A673 (cell line): ENCODE measurements around the gene ETS2. TPM values are rescaled to one million over a fixed set of nuclear protein-coding genes. Genes with fewer than 3 reads are reported as not detected.

ENCODE experiments used
- Bru-seq: library from RNA; stranded (reverse); fragments of 400-500 nt; gene quantifications from one replicate; lab custom pipeline; 2021; lab: Mats Ljungman, UMichigan
- BruChase-seq, 2 experiments: library from RNA; stranded (reverse); fragments of 400-500 nt; gene quantifications; one replicate each; lab custom pipeline; 2021; lab: Mats Ljungman, UMichigan
- BruUV-seq: library from RNA; stranded (reverse); fragments of 400-500 nt; replicated peaks from 2 replicates; lab custom pipeline; 2021; lab: Mats Ljungman, UMichigan
- CTCF ChIA-PET: fragments of 300-600 bp; sonication (Branson Sonifier 250); formaldehyde crosslinking; loops from one replicate; lab custom pipeline; 2022; ENCODE audit warnings: antibody characterized with exemption; lab: Charles Lee
- POLR2A ChIA-PET: fragments of 300-600 bp; sonication (Branson Sonifier 250); formaldehyde crosslinking; loops from one replicate; lab custom pipeline; 2022; ENCODE audit warnings: antibody characterized with exemption; ENCODE audit not compliant: low non-redundant PET; lab: Charles Lee
- DNase-seq: peaks from one replicate; pipeline ENCODE4 v3.0.0-alpha.2; 2015; ENCODE audit warnings: low spot score
- H3K27ac ChIP-seq: fragments of 200-600 bp; sonication (generic); 2 replicates; pipeline ENCODE4 v1.5.1; 2016; ENCODE audit warnings: mixed run types, low read depth, mild to moderate bottlenecking, mixed read lengths, antibody characterized with exemption, low read length; ENCODE audit not compliant: poor library complexity, severe bottlenecking
- H3K27me3 ChIP-seq: fragments of 200-600 bp; sonication (generic); replicated peaks from 2 replicates; pipeline ENCODE4 v1.6.1; 2017; ENCODE audit warnings: mixed run types, low read depth, mild to moderate bottlenecking, mixed read lengths, antibody characterized with exemption, low read length; ENCODE audit not compliant: insufficient read depth, poor library complexity
- H3K36me3 ChIP-seq: fragments of 200-600 bp; sonication (generic); 2 replicates; pipeline ENCODE4 v1.6.1; 2016; ENCODE audit warnings: mixed run types, mild to moderate bottlenecking, mixed read lengths, antibody characterized with exemption, low read length; ENCODE audit not compliant: insufficient read depth, poor library complexity, severe bottlenecking
- H3K4me1 ChIP-seq: fragments of 200-600 bp; sonication (generic); 2 replicates; pipeline ENCODE4 v1.6.1; 2017; ENCODE audit warnings: mixed run types, mild to moderate bottlenecking, mixed read lengths, antibody characterized with exemption, low read length; ENCODE audit not compliant: insufficient read depth, poor library complexity, severe bottlenecking
- H3K4me3 ChIP-seq: fragments of 200-600 bp; sonication (generic); 2 replicates; pipeline ENCODE4 v1.5.1; 2016; ENCODE audit warnings: low read depth, mixed run types, mild to moderate bottlenecking, mixed read lengths, low read length; ENCODE audit not compliant: poor library complexity, severe bottlenecking
- H3K9me3 ChIP-seq: fragments of 200-600 bp; sonication (generic); 2 replicates; pipeline ENCODE4 v1.6.1; 2016; ENCODE audit warnings: mixed run types, low read depth, mild to moderate bottlenecking, mixed read lengths, antibody characterized with exemption, low read length; ENCODE audit not compliant: poor library complexity, severe bottlenecking
- EZH2 ChIP-seq: fragments of 200-600 bp; sonication (generic); IDR thresholded peaks from 2 replicates; pipeline ENCODE4 v1.6.1; 2017; ENCODE audit warnings: borderline replicate concordance, low read depth, mild to moderate bottlenecking, mixed read lengths, antibody characterized with exemption, low read length; ENCODE audit not compliant: poor library complexity, severe bottlenecking
- intact Hi-C: fragments of 100-400 bp; cut with micrococcal nuclease; formaldehyde crosslinking; loops from one replicate; pipeline ENCODE4 v1.10.0; 2022; ENCODE audit not compliant: unreplicated experiment
- long read RNA-seq: library from polyadenylated mRNA; stranded (forward); transcript quantifications from one replicate; pipeline ENCODE4 v2.0.0, GENCODE V29; 2022
- total RNA-seq: library from RNA; stranded (reverse); gene quantifications from 2 replicates; pipeline ENCODE4 v1.2.3, GENCODE V29; 2021
- TF ChIP-seq, protein P1 (sequence below): fragments of 300-800, 200-600 bp; sonication (generic); conservative IDR thresholded peaks from 2 replicates; pipeline ENCODE4 v1.5.1; 2017; ENCODE audit warnings: low read depth, mild to moderate bottlenecking, antibody characterized with exemption, low read length, moderate library complexity, mixed read lengths

Gene ETS2
- total RNA-seq (35.1 and 45.6 TPM in 2 replicates), Bru-seq, nascent RNA (percentile 92 among the genes with signal in this experiment), BruChase-seq, experiment 1, labeled RNA remaining after a 2-hour chase (percentile 90 among the genes with signal in this experiment), BruChase-seq, experiment 2, labeled RNA remaining after a 6-hour chase (percentile 73 among the genes with signal in this experiment)
- long read RNA-seq, transcript ETS2-202 (10 exons, 3,766 nt) = major isoform, 46 of 68 reads
- long read RNA-seq, partial matches to known transcripts = 20 of 68 reads
- long read RNA-seq, other reads (novel, unspliced or antisense) = 2 of 68 reads

DNA sequence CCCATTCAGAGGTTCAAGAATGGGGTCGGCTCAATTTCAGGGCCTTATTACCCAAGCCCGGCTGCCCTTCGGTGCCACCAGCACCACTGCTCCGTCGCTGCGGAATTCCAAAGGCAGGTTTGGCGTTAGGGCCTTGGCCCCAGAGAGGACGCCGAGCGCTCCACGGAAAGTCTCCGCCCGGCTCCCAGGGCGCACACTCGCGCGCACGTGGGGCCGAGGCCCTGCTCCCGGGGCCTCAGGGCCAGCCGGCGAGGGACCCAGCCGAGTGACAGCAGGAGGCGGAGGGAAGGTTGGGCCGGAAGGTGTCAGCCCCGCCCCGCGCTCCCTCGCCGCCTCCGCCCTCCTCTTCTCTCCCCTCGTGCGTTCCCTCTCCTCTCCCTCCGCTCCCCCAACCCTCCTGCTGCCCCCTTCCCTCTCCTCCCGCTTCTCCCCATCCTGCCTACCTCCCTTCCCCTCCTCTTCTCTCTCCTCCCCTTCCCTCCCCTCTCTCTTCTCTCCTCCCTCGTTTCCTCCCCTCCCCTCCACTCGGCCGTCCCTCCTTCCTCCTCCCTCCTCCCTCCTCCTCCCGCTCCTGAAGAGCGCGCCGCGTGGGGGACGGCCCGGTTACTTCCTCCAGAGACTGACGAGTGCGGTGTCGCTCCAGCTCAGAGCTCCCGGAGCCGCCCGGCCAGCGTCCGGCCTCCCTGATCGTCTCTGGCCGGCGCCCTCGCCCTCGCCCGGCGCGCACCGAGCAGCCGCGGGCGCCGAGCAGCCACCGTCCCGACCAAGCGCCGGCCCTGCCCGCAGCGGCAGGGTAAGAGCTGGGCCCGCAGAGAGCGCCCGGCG lies at the start of gene ETS2:
ETS2 (plus strand) TSS at position 602 of the 825 bp plus-strand sequence. CDS start 4,106 bp downstream, outside the sequence.
- peak; percentile 94 for DNase-seq
- peaks cover 7% of the 10 kb centered on the region for H3K36me3 ChIP-seq
- peak within 1 kb of the TSS; percentile 87 for H3K4me3 ChIP-seq
- H3K9me3 ChIP-seq = no peaks in the 10 kb centered on the region
- H3K27me3 ChIP-seq = no peaks in the 10 kb centered on the region
- peaks cover 19% of the 10 kb centered on the region for H3K4me1 ChIP-seq
- BruUV-seq = no TSS peak
- ChIA-PET POLR2A (no interaction called here), CTCF (no interaction called here)
- H3K27ac ChIP-seq = peak within 1 kb of the TSS; percentile 88
- intact Hi-C loops = loop anchor here (5.0 to 10.0 kb wide), 2 partner anchors 73 to 329 kb away; no protein-coding TSS in a partner anchor
- no peak for TF ChIP-seq EZH2
- TF ChIP-seq, protein P1, sequence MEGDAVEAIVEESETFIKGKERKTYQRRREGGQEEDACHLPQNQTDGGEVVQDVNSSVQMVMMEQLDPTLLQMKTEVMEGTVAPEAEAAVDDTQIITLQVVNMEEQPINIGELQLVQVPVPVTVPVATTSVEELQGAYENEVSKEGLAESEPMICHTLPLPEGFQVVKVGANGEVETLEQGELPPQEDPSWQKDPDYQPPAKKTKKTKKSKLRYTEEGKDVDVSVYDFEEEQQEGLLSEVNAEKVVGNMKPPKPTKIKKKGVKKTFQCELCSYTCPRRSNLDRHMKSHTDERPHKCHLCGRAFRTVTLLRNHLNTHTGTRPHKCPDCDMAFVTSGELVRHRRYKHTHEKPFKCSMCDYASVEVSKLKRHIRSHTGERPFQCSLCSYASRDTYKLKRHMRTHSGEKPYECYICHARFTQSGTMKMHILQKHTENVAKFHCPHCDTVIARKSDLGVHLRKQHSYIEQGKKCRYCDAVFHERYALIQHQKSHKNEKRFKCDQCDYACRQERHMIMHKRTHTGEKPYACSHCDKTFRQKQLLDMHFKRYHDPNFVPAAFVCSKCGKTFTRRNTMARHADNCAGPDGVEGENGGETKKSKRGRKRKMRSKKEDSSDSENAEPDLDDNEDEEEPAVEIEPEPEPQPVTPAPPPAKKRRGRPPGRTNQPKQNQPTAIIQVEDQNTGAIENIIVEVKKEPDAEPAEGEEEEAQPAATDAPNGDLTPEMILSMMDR = no peak

DNA sequence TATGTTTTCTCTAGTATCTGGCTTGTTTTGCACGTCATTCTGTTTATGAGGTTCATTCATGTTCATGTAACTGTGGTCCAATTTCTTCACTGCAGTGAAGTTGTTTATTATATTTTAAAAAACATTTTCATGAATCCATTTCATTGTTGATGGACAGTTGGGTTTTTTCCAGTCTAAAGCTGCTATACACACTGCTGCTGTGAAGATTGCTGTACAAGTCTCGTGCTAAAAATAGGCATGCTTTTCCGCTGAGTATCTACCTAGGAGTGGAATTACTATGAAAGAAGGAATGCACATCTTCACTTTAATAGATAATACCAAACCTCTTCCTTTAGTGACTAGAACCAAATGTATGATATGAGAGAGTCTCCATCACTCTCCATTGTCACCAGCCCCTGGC lies 49.0 kb upstream of the ETS2 start:
- H3K4me3 ChIP-seq = no peak overlapping the region
- ChIA-PET POLR2A (no interaction called here), CTCF (no interaction called here)
- TF ChIP-seq EZH2 = no peak
- TF ChIP-seq, protein P1 = no peak
- intact Hi-C loops = no loop called here
- H3K27me3 ChIP-seq = no peaks in the 10 kb centered on the region
- no TSS peak for BruUV-seq
- no peaks in the 10 kb centered on the region for H3K9me3 ChIP-seq
- no peak for DNase-seq
- no peak overlapping the region for H3K27ac ChIP-seq
- H3K4me1 ChIP-seq = peaks cover 15% of the 10 kb centered on the region
- no peaks in the 10 kb centered on the region for H3K36me3 ChIP-seq

DNA sequence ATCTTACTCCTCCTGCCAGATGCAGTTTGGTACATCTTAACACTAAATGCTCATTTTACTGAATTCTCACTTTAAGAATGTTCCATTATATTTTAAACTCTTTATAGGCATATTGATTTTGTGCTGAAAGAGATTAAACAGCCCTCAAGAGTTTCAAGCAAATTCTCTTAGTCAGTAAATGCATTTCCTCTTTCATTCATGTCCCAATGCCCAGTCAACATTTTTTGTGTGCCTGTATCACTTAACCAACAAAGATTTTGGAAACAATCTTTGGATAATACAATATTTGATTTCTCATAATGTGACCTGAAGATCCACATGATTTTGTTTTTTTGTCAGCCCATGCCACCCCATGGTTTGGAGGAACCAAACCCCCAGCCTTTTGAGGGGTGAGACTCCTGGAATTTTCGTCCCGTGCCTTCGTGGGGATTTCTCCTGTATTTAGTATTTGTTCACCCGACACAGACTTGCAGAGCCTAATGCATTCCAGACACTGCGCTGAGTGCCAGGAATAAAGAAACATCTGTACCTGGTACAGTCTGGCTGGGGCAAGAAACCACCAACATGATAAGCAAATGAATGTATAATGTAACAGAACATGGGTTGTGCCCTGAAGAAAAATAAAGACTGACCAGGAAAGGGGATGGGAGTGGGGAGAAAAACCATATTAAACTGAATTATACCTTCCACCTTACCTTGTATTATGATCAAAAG lies 47.1 kb upstream of the ETS2 start:
- TF ChIP-seq, protein P1 = no peak
- TF ChIP-seq EZH2 = no peak
- no TSS peak for BruUV-seq
- Histone ChIP-seq H3K27me3 (no peaks in the 10 kb centered on the region), H3K4me1 (peaks cover 15% of the 10 kb centered on the region), H3K36me3 (no peaks in the 10 kb centered on the region), H3K9me3 (no peaks in the 10 kb centered on the region), H3K4me3 (no peak overlapping the region), H3K27ac (no peak overlapping the region)
- intact Hi-C loops = no loop called here
- DNase-seq = no peak
- ChIA-PET CTCF (no interaction called here), POLR2A (no interaction called here)
